Activated T-cell treated with anti-CD3 and anti-CD28 coated beads for 4 hours (primary cell): ENCODE results near the gene SLC38A8.
A peak's percentile ranks its signal among the peaks of the same experiment; 100 is the strongest.

Source experiments
- DNase-seq: peaks from one replicate; pipeline ENCODE4 v3.0.0-alpha.2; 2020

SLC38A8 gene

DNA sequence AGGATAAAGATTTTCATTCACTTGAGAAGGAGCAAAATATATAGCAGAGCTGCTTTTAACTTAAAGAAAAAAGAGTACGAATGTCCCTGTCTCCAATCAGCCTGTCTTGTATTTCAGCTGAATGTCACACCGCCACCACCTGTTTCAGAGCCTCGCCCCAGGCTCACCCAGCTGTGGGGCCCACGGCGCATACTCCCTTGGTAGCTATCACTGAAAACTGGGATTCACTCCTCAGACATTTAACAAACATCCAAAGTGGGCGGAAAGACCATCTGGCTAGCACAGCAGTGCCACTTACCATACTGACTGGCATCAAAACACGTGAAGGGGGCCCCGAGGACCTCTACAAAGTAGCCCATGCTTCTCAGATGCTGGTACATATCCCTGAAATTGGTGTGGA, 25.4 kb upstream of the SLC38A8 start:
- DNase-seq: no peak

DNA sequence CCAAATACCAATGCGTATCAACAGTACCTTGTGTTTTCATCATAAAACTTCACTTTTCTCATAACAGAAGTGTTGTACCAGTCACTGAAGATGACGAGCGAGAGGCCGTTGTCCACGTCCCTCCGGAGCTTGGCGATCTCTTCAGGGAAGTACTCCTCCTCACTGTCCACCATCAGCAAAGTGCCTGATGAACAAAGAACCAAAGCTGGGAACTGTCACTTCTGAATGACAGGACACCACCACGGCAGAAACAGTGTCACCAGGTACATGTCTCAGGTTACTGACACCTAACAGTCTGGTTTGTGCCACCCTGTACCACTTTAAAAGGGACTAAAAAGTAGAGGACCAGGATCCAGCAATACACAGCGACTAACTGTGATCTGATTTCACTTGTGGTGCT, 25.0 kb upstream of the SLC38A8 start:
- no peak for DNase-seq

DNA sequence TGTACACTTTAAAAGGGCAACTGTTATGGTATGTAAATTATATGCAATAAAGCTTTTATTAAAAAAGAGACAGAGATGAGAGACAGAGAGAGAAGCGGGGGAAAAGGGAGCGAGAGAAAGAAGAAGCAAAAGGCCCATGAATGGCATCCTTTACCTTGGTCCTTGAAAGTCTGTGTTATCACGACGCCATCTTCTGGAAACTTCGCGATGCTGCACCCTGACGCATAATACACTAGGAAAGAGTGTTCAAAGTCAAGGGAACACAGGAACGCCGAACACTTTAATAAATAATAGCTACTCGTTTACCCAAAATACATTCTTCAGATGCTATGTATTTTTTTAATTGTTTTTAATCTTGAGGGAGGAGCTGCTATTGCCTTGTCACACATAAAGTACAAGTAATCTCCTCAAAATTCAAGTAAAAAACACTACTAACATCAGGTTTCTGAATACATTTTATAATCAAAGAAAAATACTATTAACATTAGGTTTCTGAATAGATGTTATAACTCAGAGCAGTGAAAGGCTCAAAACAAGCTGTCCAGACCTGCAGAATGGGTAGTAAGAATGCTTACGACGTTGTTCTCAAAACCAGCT, 23.0 kb upstream of the SLC38A8 start:
- peak; percentile 14 for DNase-seq

DNA sequence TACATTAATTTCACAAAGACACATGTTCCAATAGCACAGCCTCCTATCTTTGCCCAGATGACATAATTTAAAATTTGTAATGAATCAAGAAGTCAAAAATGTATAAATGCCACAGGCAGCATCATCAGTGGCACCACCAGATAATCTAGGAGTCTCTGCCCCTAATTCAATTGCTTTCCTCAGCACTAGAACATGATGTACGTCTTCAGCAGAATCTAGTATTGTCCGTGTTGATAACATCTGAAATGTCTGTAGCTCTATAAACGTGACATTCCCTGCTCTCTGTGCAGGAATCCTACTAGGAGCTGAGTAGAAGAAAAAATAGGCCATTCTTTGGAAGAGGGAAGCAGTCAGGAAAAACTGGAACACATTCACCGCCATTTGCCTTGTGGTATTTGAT, 21.4 kb upstream of the SLC38A8 start:
- no peak for DNase-seq

DNA sequence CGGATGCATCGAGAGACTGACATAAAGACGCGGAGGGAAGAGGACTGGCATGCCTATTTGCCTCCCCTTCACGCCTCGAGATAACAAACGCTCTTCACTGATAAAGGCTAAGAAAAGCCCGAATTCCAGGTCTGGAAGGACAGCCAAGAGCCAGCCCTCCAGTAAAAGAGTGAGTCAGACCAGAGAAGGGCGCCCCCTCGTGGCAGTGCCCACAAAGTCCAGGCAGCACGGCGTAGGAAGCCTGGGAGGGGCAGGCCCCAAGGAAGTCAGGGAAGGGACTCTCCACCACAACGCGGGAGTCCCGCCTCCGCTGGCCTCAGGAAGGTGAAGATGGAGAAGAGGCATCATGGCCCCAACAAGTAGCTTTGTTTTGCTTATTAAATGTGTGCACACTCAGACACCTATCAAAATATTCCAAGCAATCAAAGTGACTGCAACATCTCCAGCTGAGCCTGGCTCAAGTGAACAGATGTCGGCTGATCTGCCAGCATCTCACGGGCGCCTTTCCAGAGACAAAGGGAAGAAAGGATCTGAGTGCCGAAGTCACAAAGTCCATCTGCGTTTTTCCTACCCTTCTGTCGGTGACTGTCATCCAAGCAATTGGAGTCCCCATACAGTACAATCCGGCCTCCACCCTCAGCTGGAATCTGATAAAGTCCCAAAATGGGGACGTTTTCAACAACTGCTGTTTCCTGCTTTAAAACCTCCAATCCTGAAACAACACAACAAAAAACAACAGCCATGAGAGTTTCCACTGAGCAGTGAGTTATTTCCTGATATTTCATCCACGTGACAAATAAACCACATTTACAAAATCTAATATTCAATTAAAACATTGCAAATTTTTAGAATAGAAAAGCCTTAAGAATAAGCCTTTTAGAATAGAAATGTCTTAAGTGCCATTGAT, 20.4 kb upstream of the SLC38A8 start:
- peak; percentile 43 for DNase-seq

DNA sequence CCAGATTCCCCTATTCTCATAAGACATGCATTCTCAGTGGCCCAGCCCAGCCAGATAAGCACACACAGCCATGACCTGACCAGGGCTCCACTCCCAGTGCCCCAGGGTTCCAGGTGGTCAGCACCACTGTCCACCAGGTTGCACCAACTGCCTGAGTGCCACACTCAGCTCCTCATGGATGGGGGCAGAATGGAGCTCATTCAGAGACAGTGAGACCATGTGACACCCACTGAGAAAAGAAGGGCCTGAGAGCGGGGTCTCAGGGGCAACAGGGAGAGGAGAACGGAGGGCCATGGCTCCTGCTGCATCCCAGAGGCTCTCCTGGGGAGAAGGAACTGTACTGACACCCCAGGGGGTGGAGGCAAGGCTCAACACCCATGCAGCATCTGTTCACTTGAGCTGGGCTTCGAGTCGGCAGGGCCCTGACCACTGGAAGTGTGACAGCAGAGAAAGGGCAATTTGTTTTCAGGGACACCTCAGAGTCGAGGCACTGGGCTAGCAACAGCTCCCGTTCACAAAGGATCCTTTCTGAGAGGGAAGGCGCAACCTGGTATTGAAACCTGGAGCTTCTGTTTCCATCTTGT, 18.7 kb upstream of the SLC38A8 start:
- DNase-seq: no peak

DNA sequence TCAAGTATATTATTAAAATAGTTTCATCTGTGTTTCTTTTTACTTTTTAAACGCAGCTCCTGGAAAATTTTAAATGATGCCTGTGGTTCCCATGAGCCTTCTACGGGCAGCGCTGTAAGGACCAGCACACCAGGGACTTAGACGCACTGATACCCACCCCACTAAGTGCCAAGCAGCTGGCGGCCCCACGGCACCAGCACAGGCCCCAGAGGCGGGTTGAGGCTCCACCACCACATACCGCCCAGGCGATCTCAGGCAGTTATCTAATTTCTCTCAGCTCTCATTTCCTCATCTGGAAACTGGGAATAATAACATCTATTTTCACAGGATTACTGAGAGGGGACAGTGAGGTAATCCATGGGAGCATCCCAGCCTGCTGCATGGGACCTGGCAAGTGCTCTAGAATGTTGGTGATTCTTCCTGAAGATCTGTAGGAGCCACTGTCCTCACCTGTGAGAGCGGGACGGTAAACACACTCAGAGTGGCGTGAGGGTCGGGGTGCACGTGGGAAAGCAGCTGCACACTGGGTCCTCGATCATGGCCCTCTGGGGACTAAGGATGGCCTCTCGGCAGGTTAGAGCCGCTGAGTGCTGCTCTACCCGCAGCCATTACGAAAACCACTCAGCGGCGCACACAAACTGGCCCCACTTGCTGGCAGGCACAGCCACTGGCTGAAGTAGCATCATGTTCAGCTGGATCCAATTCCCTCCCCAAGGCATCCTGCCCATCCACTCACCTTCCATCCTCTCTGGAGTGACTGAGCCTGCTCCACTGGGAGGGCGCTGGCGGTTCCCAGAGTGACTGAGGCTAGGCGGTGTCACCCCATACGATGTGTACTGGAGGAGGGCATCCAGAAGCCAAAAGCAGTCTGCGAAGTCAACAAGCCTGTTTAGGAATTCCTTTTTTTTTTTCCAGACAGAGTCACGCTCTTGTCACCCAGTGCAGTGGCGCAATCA, 17.6 kb upstream of the SLC38A8 start:
- no peak for DNase-seq

DNA sequence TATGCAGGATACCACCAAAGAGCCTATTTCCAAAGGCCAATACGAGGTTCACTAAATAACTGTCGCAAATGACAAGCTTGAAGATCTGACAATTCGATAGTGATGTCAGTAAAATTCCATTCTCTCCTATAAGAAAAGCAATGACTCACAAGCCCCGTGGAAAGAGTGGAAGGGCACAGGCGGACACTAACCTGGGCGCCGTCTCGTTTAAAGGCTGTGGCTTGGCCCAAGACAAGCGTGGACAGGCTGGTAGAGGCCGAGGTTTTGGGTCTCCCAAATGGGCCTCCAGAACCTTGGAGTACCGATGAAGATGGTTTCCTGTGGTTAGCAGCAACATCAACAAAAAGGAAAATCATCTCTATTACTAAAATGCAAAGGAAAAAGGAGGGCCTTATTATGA, 16.5 kb upstream of the SLC38A8 start:
- DNase-seq: no peak

DNA sequence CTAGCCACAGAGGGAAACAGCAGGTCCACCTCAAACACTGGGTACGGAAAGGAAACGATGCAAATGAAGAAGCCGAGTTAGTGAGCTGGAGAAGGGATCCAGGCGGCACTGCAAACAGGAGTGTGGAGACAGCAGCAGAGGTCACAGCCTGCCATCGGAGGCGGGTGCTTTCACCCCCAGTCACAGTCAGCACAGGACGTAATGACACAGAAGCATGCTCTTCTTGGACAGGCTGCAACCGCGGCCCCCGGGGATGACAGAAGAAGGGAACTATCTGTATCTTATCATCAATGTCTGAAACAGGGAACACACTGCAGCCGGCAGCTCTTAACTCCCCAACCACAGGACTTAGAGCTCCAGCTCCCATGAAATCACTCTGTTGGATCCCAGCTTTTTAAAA, 16.1 kb upstream of the SLC38A8 start:
- DNase-seq: no peak

DNA sequence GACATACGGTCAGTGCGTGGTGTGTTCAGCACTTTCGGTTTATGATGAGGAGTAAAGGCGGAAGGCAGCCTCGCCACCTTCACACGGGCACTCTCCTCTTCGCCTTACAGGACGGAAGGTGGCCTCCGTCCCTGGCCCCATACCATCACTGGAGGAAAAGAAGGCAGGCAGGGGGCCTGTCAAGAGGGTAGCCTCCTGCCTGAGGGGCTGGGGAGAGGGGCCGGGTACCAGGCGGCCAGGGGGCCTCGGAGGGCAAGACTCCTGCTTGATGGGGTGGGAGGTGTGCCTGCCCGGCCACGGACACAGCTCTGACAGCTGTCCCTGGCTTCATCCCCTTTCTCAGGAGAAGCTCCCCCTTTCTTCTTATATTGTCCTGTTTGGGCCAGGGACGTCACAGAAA, 15.6 kb upstream of the SLC38A8 start:
- no peak for DNase-seq

DNA sequence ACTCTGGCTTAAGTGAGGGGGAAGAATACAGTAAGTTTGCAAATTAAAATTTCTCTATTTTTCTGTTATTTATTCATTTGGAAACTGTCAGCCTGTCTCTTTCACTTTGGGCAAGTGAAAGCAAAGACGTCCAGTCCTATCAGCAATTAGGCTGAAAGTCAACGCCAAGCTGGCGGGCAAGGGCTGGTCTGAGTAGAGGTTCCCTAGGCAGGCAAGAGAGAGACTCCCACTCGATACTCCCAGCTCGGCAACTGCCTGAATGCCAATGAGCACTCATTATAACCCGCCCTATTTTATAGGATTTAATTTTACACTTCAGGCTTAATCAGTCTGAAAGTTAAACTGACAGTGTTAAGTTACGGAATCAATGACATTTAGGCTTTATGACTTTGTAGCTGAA, 14.3 kb upstream of the SLC38A8 start:
- DNase-seq: no peak

DNA sequence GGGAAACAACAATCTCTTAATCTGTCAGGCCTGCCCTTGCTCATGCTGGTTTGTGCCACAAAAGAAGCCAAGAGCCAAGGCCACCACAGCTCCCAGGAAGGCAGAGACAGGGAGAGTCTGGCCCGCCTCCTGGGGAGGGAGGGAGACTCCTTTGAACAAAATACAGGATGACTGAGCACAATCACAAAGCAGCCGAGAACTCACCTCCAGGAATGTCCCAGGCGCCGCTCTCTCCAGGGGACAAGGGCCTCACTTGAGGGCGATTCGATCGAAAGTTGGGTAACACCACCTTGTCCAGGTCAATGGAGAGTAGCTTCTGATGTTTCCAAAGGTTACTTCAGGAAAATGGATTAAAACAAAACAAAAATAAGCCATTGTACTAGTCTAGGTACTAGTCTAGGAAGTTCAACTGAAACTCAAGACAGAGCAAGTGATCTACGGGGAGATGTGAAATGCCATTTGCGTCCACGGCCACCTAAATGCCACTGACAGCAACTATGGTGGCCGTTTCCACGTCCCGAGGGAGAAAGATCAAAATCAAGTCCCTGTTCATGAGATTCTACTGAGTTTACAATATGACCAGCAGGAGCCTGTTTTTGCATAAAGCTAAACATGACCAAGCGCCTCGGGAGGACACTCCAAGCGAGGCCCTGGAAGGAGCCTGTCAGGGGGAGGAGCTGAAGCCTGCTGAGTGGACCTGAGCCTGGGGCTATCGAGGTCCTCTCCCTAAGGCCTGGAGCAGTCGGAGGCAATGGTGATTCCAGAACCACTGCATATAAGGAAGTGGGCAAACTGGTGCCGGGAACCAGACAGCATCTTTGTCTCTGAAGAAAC, 13.4 kb upstream of the SLC38A8 start:
- DNase-seq: no peak

DNA sequence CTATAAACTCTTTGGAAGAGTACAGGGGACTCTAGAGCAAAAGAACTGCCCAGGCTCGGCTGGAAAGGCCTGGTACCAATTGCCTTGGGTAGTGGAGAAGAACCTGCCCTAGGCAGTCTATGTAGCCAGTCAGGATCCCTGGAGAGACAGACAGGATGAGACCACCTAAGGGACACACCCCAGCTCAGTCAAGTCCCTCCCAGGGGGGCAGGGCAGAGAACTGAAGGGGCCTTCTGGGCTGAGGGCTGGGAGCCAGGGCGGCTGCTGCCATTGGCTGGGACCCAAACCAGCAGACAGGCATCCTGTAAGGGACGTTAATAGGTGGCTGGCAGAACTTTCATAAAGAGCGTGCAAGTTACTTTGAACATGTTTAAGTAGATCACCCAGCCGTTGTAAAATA, 12.8 kb upstream of the SLC38A8 start:
- no peak for DNase-seq

DNA sequence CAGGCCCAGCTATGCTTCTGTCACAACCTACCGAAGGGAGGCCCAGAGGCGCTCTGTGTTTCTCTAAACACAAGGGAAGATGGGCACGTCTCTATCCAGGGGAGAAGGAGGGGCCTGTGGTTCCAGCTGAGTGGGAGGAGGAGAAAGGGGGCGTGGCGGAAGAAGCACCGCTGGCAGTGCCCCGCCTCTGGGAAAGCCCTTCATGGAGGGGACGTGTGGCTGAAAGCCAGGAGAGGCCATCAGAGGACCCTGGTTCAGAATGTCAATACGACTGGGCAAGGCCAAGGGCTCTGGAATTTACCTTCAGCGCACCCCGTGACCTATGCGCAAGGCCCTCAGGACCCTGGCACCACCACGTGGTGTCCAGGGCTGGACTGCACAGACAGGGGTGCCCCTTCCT, 12.3 kb upstream of the SLC38A8 start:
- DNase-seq: no peak

DNA sequence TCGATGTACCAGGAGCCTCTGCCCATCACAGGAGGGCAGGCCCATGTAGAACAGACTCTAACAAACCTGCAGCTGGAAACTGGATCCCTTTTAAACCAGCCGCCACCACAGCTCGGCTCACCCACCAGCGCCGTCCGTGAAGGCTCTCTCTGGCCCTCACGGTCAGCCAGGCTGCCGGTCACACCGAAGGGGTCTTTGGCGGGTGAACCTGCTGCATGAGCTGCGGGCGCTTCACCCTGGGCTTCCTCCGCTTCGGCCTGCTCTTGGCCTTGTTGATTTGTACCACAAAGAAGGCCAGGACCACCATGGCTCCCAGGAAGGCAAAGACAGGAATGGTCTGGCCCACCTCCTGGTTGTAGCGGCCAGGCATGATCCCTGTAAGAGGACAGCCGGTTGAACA, 11.7 kb upstream of the SLC38A8 start:
- no peak for DNase-seq

DNA sequence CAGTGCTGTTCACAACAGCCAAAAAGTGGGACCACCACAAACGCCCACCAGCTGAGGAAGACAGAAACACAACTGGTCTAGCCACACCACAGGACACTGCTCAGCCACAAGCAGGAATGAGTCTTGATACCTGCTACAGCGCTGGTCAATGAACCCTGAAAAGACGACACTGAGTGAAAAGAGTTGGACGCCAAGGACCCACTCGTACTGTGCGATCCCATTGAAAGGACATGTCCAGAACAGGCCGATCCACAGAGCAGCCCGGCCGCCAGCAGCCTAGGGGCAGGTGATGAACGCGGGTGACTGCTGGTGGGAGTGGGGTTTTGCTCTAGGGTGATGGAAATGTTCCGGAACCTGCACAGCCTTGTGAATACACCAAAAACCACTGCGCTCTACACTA, 10.6 kb upstream of the SLC38A8 start:
- DNase-seq: no peak

DNA sequence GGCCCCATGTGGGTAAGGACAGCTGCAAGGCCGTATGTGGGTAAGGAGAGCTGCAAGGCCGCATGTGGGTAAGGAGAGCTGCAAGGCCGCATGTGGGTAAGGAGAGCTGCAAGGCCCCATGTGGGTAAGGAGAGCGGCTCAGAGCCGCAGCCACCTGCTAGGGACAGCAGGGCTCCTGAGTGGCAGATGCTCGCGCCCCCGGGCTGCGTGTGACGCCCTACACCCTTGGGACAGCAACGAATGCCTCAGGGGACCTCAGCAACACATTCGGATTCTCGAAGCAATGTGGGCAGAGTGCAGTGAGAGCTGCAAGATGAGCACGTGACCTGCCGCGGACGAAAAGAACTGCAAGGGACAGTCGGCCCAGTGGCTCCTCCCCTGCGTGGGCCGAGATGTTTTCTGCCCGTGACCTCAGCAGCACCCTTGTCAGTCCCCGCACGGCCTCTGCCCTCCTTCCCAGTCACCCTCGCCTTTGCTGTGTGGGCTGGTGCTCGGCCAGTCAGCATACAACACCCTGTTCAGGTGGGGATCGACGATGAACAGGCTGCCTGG, 9.6 kb upstream of the SLC38A8 start:
- no peak for DNase-seq

DNA sequence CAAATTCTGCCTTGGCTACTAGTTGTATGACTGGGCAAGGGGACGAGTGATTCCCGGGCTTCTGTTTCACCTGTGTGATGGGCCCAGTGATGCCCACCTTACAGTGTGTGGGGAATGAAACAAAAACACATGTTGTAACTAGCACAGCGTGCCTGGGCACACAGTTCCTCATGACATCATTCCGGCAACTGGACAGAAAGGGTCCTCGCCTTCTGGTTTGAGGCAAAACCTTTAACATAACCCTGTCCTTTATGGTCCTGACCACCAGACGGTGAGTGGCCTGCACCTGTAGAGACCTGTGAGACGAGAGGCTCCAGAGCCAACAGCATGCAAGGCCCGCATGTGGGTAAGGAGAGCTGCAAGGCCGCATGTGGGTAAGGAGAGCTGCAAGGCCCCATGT, 7.7 kb upstream of the SLC38A8 start:
- DNase-seq: no peak

DNA sequence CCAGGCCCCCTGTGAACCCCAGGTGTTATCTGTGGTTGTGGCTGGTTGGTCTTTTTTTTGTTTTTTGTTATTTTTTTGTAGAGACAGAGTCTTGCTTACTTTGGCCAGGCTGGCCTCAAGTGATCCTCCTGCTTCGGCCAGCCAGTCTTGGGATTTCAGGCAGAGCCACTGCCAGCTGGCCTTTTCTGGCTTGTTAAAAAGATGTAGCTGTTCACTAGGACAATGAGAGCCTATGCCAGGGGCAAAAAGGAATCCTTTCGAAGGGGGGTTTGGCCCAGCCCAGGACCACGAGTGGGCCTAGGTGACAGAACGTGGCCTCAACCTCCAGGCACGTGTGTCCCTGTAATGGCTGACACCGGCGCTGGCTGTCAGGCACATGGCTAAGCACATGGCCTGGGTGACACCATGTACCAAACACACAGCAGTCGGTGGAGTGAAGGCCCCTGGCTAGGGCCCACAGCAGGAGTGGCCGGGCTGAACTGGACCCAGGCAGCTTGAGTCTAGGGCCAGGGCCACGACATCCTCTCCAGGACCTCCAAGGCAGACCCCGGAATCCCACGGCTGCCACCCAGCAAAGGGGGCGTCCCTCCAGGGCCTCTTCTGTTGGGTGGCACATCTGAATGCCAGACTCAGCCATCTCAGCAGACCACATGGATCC, 6.9 kb upstream of the SLC38A8 start:
- DNase-seq: no peak

DNA sequence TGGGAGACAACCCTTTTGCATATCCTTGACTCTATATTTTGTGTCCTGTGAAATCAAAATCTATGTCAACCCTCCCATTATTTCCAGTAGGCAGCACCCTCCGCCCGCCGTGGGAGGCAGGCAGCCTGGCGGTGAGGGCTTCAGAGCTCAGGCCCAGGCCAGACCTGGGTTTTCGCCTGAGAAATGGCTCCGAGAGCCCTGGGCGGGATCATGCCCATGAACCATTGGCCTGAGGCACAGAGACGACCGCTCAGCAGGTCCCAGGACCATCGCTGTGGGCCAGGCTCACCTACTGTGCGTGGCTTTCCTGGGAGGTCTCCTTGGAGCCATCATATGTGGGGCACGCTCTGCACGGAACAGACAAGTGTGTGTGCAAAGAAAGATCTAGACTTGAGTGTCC, 6.3 kb upstream of the SLC38A8 start:
- no peak for DNase-seq

DNA sequence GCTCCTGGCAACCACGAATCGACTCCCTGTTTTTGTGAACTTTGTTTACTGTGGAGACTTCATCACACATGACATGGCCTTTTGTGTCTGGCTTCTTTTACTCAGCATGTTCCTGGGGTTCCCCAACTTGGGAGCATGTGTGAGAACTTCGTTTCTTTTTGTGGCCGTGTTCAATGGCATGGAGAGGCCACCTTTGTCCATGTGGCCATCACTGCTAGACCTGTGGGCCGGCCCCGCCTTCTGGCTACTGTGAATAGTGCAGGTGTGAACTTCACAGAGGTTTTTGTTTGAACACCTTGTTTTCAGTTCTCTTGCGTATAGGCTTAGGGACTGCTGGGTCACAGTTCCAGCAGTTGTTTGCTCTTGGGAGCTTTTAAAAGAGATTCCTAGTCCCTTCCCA, 5.7 kb upstream of the SLC38A8 start:
- DNase-seq: no peak
